Hepatocyte (in vitro differentiated cells): ENCODE results near the gene DNAI7. TPM values are rescaled to one million over a fixed set of nuclear protein-coding genes. Genes with fewer than 3 reads are reported as not detected.

ENCODE experiments used
- DNase-seq: peaks from one replicate; pipeline ENCODE4 v3.0.0-alpha.2; 2016; ENCODE audit warnings: low spot score
- H2AFZ ChIP-seq: fragments of 200-600 bp; sonication (generic); 2 replicates; pipeline ENCODE4 v1.6.0; 2016; ENCODE audit warnings: antibody characterized with exemption, mild to moderate bottlenecking
- H3K27ac ChIP-seq: fragments of 200-600 bp; sonication (generic); 2 replicates; pipeline ENCODE4 v1.5.1; 2016; ENCODE audit warnings: mild to moderate bottlenecking
- H3K27me3 ChIP-seq: fragments of 200-600 bp; sonication (generic); 2 replicates; pipeline ENCODE4 v1.6.1; 2016
- H3K36me3 ChIP-seq: fragments of 200-600 bp; sonication (generic); replicated peaks from 2 replicates; pipeline ENCODE4 v1.5.1; 2016; ENCODE audit warnings: low read depth; ENCODE audit not compliant: insufficient read depth
- H3K4me1 ChIP-seq: fragments of 200-600 bp; sonication (generic); 2 replicates; pipeline ENCODE4 v1.5.1; 2016; ENCODE audit warnings: mild to moderate bottlenecking, moderate library complexity; ENCODE audit not compliant: insufficient read depth
- H3K4me2 ChIP-seq: fragments of 200-600 bp; sonication (generic); 2 replicates; pipeline ENCODE4 v1.6.0; 2016
- H3K4me3 ChIP-seq: fragments of 200-600 bp; sonication (generic); 2 replicates; pipeline ENCODE4 v1.5.1; 2016; ENCODE audit warnings: mild to moderate bottlenecking
- H3K79me2 ChIP-seq: fragments of 200-600 bp; sonication (generic); 2 replicates; pipeline ENCODE4 v1.6.0; 2017; ENCODE audit warnings: mild to moderate bottlenecking
- H3K9me2 ChIP-seq: fragments of 200-600 bp; sonication (generic); replicated peaks from 2 replicates; pipeline ENCODE4 v1.6.0; 2017; ENCODE audit warnings: mild to moderate bottlenecking; ENCODE audit not compliant: insufficient read depth
- H3K9me3 ChIP-seq: fragments of 200-600 bp; sonication (generic); 2 replicates; pipeline ENCODE4 v1.5.1; 2016; ENCODE audit warnings: low read depth, mild to moderate bottlenecking
- H4K20me1 ChIP-seq: fragments of 200-600 bp; sonication (generic); 2 replicates; pipeline ENCODE4 v1.6.0; 2016; ENCODE audit warnings: mild to moderate bottlenecking; ENCODE audit not compliant: insufficient read depth, poor library complexity, severe bottlenecking
- CTCF ChIP-seq: fragments of 200-600 bp; sonication (generic); IDR thresholded peaks from 2 replicates; pipeline ENCODE4 v1.5.1; 2016; ENCODE audit warnings: antibody characterized with exemption, mild to moderate bottlenecking; ENCODE audit not compliant: poor library complexity
- EZH2 ChIP-seq: fragments of 200-600 bp; sonication (generic); IDR thresholded peaks from 2 replicates; pipeline ENCODE4 v1.6.1; 2016; ENCODE audit warnings: antibody characterized with exemption, mild to moderate bottlenecking, borderline replicate concordance
- EZH2phosphoT487 ChIP-seq: fragments of 200-600 bp; sonication (generic); IDR thresholded peaks from one replicate; pipeline ENCODE4 v1.6.1; 2018; ENCODE audit warnings: antibody characterized with exemption, mild to moderate bottlenecking, low read depth, moderate library complexity; ENCODE audit not compliant: unreplicated experiment, severe bottlenecking
- WGBS: methylation state at CpG from one replicate; pipeline ENCODE4 v1.1.6; 2016; ENCODE audit warnings: low lambda C conversion rate; ENCODE audit errors: missing lambda C conversion rate; 5-methylcytosine and 5-hydroxymethylcytosine counted together
- polyA plus RNA-seq: library from polyadenylated mRNA; unstranded; fragments of >200 nt; fragmentation: Nextera tagmentation; extraction: Ambion mirVana; gene quantifications from 2 replicates; pipeline ENCODE4 v1.2.1, GENCODE V29; 2016
- total RNA-seq: library from RNA; depleted of rRNA; stranded (reverse); fragments of >200 nt; gene quantifications from 2 replicates; pipeline ENCODE4 v1.2.3, GENCODE V29; 2014

Gene DNAI7
- total and polyA plus RNA-seq, 2 experiments from 2014 or later, result not detected

- no peak for TF ChIP-seq CTCF
- no peak for TF ChIP-seq EZH2phosphoT487
- H3K9me2 ChIP-seq, result no peaks in the 10 kb centered on the region
- no peak overlapping the region for H2AFZ ChIP-seq
- WGBS, result 76% methylated on average over 3 of the region's 3 CpGs
- no peaks in the 10 kb centered on the region for H3K9me3 ChIP-seq
- no peak overlapping the region for H3K27ac ChIP-seq
- H3K27me3 ChIP-seq, result no peaks in the 10 kb centered on the region
- H3K4me1 ChIP-seq, result no peaks in the 10 kb centered on the region
- H3K4me3 ChIP-seq, result no peak overlapping the region
- no peak overlapping the region for H3K4me2 ChIP-seq
- H3K79me2 ChIP-seq, result no peaks in the 10 kb centered on the region
- no peak for DNase-seq
- no peaks in the 10 kb centered on the region for H4K20me1 ChIP-seq
- no peaks in the 10 kb centered on the region for H3K36me3 ChIP-seq
Observed at GRCh38 chr12:25186788-25187402, 8.1 kb downstream of the DNAI7 start.

GRCh38 chr12:25186038-25186787 is 8.7 kb downstream of the DNAI7 start:
- no peaks in the 10 kb centered on the region for H4K20me1 ChIP-seq
- H3K9me3 ChIP-seq, result no peaks in the 10 kb centered on the region
- no peaks in the 10 kb centered on the region for H3K9me2 ChIP-seq
- no peak for TF ChIP-seq EZH2
- no peak for TF ChIP-seq CTCF
- no peak for TF ChIP-seq EZH2phosphoT487
- H2AFZ ChIP-seq, result no peak overlapping the region
- no peak overlapping the region for H3K4me3 ChIP-seq
- 94% methylated on average over 4 of the region's 4 CpGs for WGBS
- no peak for DNase-seq
- H3K79me2 ChIP-seq, result no peaks in the 10 kb centered on the region
- no peaks in the 10 kb centered on the region for H3K27me3 ChIP-seq
- H3K4me1 ChIP-seq, result no peaks in the 10 kb centered on the region
- no peak overlapping the region for H3K27ac ChIP-seq
- H3K4me2 ChIP-seq, result no peak overlapping the region
- no peaks in the 10 kb centered on the region for H3K36me3 ChIP-seq

- no peaks in the 10 kb centered on the region for H3K79me2 ChIP-seq
- WGBS, result 94% methylated on average over 2 of the region's 2 CpGs
- no peak for TF ChIP-seq CTCF
- TF ChIP-seq EZH2phosphoT487, result no peak
- TF ChIP-seq EZH2, result no peak
- no peaks in the 10 kb centered on the region for H3K9me3 ChIP-seq
- no peaks in the 10 kb centered on the region for H3K36me3 ChIP-seq
- no peak overlapping the region for H3K27ac ChIP-seq
- no peaks in the 10 kb centered on the region for H3K9me2 ChIP-seq
- H4K20me1 ChIP-seq, result no peaks in the 10 kb centered on the region
- DNase-seq, result no peak
- H3K4me3 ChIP-seq, result no peak overlapping the region
- no peaks in the 10 kb centered on the region for H3K27me3 ChIP-seq
- H3K4me2 ChIP-seq, result no peak overlapping the region
- H3K4me1 ChIP-seq, result no peaks in the 10 kb centered on the region
- H2AFZ ChIP-seq, result no peak overlapping the region
Observed at GRCh38 chr12:25184132-25184531, 10.8 kb downstream of the DNAI7 start.
